Mesendoderm (in vitro differentiated cells): ENCODE measurements around the gene SMPD4. TPM values are rescaled to one million over a fixed set of nuclear protein-coding genes. Genes with fewer than 3 reads are reported as not detected.
A peak's percentile ranks its signal among the peaks of the same experiment; 100 is the strongest.
"Not testable (repeated sequence)": the region's sequence is repeated elsewhere in the genome, so short reads cannot be mapped to it uniquely, and the experiment has no call there.

Experiments
- DNase-seq: peaks from one replicate; pipeline ENCODE4 v3.0.0; 2013
- H2AK5ac ChIP-seq: 2 replicates; pipeline ENCODE4 v1.6.1; 2013; ENCODE audit warnings: low read length, inconsistent platforms
- H2BK120ac ChIP-seq: 2 replicates; pipeline ENCODE4 v1.6.1; 2013; ENCODE audit warnings: low read depth, mild to moderate bottlenecking, low read length, moderate library complexity, mixed read lengths
- H2BK15ac ChIP-seq: replicated peaks from 2 replicates; pipeline ENCODE4 v1.6.1; 2013; ENCODE audit warnings: low read depth, mild to moderate bottlenecking, moderate library complexity
- H2BK5ac ChIP-seq: 2 replicates; pipeline ENCODE4 v1.6.1; 2013; ENCODE audit warnings: low read length, inconsistent platforms
- H3K18ac ChIP-seq: 2 replicates; pipeline ENCODE4 v1.6.1; 2013; ENCODE audit warnings: mild to moderate bottlenecking, low read length, mixed read lengths
- H3K23ac ChIP-seq: one replicate; pipeline ENCODE4 v1.6.1; 2013; ENCODE audit warnings: low read length
- H3K27ac ChIP-seq: 2 replicates; pipeline ENCODE4 v1.5.1; 2013; ENCODE audit warnings: low read depth, mild to moderate bottlenecking, inconsistent platforms, low read length, moderate library complexity
- H3K27me3 ChIP-seq: 2 replicates; pipeline ENCODE4 v1.6.1; 2013; ENCODE audit warnings: low read length, control low read depth, mild to moderate bottlenecking, inconsistent platforms; ENCODE audit not compliant: insufficient read depth, poor library complexity
- H3K36me3 ChIP-seq: 2 replicates; pipeline ENCODE4 v1.6.1; 2013; ENCODE audit warnings: low read length, inconsistent platforms; ENCODE audit not compliant: control insufficient read depth, insufficient read depth
- H3K4ac ChIP-seq: one replicate; pipeline ENCODE4 v1.6.1; 2013; ENCODE audit warnings: low read depth, mild to moderate bottlenecking, low read length, moderate library complexity
- H3K4me1 ChIP-seq: 2 replicates; pipeline ENCODE4 v1.6.1; 2013; ENCODE audit warnings: low read depth, low read length, inconsistent platforms; ENCODE audit not compliant: control insufficient read depth
- H3K4me2 ChIP-seq: 2 replicates; pipeline ENCODE4 v1.6.1; 2013; ENCODE audit warnings: low read length
- H3K4me3 ChIP-seq: 2 replicates; pipeline ENCODE4 v1.5.1; 2013; ENCODE audit warnings: mild to moderate bottlenecking, low read length
- H3K56ac ChIP-seq: one replicate; pipeline ENCODE4 v1.6.1; 2013; ENCODE audit warnings: low read length
- H3K79me1 ChIP-seq: 2 replicates; pipeline ENCODE4 v1.6.1; 2013; ENCODE audit warnings: low read length, inconsistent platforms
- H3K79me2 ChIP-seq: 2 replicates; pipeline ENCODE4 v1.6.1; 2013; ENCODE audit warnings: mild to moderate bottlenecking, low read length; ENCODE audit not compliant: control insufficient read depth, insufficient read depth
- H3K9ac ChIP-seq: 2 replicates; pipeline ENCODE4 v1.6.1; 2013; ENCODE audit warnings: low read length, inconsistent platforms
- H4K5ac ChIP-seq: one replicate; pipeline ENCODE4 v1.6.1; 2013; ENCODE audit warnings: low read length
- H4K8ac ChIP-seq: one replicate; pipeline ENCODE4 v1.6.1; 2013; ENCODE audit warnings: low read depth, mild to moderate bottlenecking, control low read depth, low read length, moderate library complexity
- whole genome bisulfite sequencing: extraction: QIAGEN DNeasy Blood & Tissue Kit; methylation state at CpG from one replicate; pipeline ENCODE4 v1.1.7; 2013; ENCODE audit warnings: low lambda C conversion rate, missing lambda C conversion rate; ENCODE audit not compliant: insufficient coverage; ENCODE audit errors: extremely low coverage; 5-methylcytosine and 5-hydroxymethylcytosine counted together
- polyA plus RNA-seq, 2 experiments: library from polyadenylated mRNA; stranded (reverse); fragments of 200-250 nt; gene quantifications; one replicate each; pipeline ENCODE4 v1.2.3, GENCODE V29; 2013

The SMPD4 gene
- 74.5 TPM for polyA plus RNA-seq (2013, experiment 1 of 2)
- polyA plus RNA-seq (2013, experiment 2 of 2) = 73.9 TPM

- no CpG with 5 or more reads among the region's 55 CpGs for WGBS
- H2BK15ac ChIP-seq = no peak within 1 kb of the TSS
- H3K27ac ChIP-seq = peak within 1 kb of the TSS; percentile 70
- H3K79me2 ChIP-seq = peaks cover 48% of the 10 kb centered on the region
- peak within 1 kb of the TSS; percentile 69 for H2BK120ac ChIP-seq
- H3K4me2 ChIP-seq = peak within 1 kb of the TSS; percentile 74
- peak within 1 kb of the TSS; percentile 94 for H3K18ac ChIP-seq
- H2AK5ac ChIP-seq = no peak within 1 kb of the TSS
- H2BK5ac ChIP-seq = peak within 1 kb of the TSS; percentile 73
- no peak within 1 kb of the TSS for H4K8ac ChIP-seq
- H3K36me3 ChIP-seq = no peaks in the 10 kb centered on the region
- peak within 1 kb of the TSS; percentile 83 for H3K23ac ChIP-seq
- peak; percentile 97 for DNase-seq
- peak within 1 kb of the TSS; percentile 93 for H3K56ac ChIP-seq
- no peak within 1 kb of the TSS for H4K5ac ChIP-seq
- H3K27me3 ChIP-seq = no peaks in the 10 kb centered on the region
- peak within 1 kb of the TSS; percentile 90 for H3K4ac ChIP-seq
- peak within 1 kb of the TSS; percentile 71 for H3K4me3 ChIP-seq
- no peaks in the 10 kb centered on the region for H3K4me1 ChIP-seq
- peak within 1 kb of the TSS; percentile 90 for H3K9ac ChIP-seq
- peaks cover 4% of the 10 kb centered on the region for H3K79me1 ChIP-seq
These were observed at the start of gene SMPD4 for GRCh38 chr2:130181325-130181879. Gene SMPD4 (minus strand): TSS chr2:130181602. CDS start chr2:130176592, 5,010 bp downstream.

DNA sequence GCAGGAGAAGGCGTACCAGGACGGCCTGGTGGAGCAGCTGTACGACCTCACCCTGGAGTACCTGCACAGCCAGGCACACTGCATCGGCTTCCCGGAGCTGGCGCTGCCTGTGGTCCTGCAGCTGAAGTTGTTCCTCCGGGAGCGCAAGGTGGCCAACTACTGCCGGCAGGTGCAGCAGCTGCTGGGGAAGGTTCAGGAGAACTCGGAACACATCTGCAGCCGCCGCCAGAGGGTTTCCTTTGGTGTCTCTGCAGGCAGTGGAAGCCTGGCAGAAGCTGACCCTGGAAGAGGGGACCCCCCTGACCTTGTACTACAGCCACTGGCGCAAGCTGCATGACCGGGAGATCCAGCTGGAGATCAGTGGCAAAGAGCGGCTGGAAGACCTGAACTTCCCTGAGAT, 49.5 kb upstream of the SMPD4 start:
- no CpG with 5 or more reads among the region's 15 CpGs for WGBS
- DNase-seq, H3K79me1 ChIP-seq: not testable (repeated sequence)

DNA sequence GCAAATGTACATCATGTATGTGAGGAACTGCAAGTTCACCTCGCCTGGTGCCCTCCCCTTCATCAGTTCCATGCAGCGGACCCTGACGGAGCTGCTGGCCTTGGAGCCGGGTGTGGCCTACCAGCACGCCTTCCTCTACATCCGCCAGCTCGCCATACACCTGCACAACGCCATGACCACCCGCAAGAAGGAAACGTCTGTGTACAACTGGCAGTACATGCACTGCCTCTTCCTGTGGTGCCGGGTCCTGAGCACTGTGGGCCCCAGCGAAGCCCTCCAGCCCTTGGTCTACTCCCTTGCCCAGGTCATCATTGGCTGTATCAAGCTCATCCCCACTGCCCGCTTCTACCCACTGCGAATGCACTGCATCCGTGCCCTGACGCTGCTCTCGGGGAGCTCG, 49.0 kb upstream of the SMPD4 start:
- not testable (repeated sequence) for H3K27ac ChIP-seq, H3K36me3 ChIP-seq, H3K23ac ChIP-seq, H2BK15ac ChIP-seq, H2AK5ac ChIP-seq, H3K27me3 ChIP-seq, H3K4ac ChIP-seq, H4K5ac ChIP-seq, DNase-seq, H3K56ac ChIP-seq, H3K9ac ChIP-seq, H3K79me2 ChIP-seq, H3K18ac ChIP-seq, H3K79me1 ChIP-seq, H3K4me1 ChIP-seq, H4K8ac ChIP-seq, H2BK5ac ChIP-seq, H3K4me3 ChIP-seq, H3K4me2 ChIP-seq, H2BK120ac ChIP-seq
- WGBS = no CpG with 5 or more reads among the region's 18 CpGs

More for the DNA sequence above, 49.5 kb upstream of the SMPD4 start:
- H3K27ac ChIP-seq, H3K4me1 ChIP-seq, H2AK5ac ChIP-seq, H2BK15ac ChIP-seq, H3K36me3 ChIP-seq, H3K18ac ChIP-seq, H3K27me3 ChIP-seq, H2BK120ac ChIP-seq, H3K4me3 ChIP-seq, H3K4me2 ChIP-seq, H2BK5ac ChIP-seq, H3K79me2 ChIP-seq, H3K9ac ChIP-seq, H3K56ac ChIP-seq, H3K23ac ChIP-seq, H3K4ac ChIP-seq, H4K5ac ChIP-seq, H4K8ac ChIP-seq: not testable (repeated sequence)

DNA sequence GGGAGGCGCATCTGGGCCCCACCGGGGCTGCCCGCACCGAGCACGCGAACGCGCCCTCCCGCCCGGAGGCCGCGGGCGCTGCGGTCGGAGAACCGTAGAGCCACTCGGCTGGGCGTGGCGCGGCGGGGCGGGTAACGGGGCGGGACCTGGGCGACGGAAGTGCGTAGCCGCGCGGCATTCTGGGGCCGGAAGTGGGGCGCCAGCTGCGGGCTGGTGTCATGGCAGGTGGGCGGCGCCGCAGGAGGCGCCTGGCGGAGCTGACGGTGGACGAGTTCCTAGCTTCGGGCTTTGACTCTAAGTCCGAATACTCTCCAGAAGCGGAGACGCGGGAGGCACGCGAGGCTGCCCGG, 47.7 kb upstream of the SMPD4 start:
- not testable (repeated sequence) for H3K9ac ChIP-seq, H3K27me3 ChIP-seq, H3K4me3 ChIP-seq, DNase-seq, H3K27ac ChIP-seq, H3K4ac ChIP-seq, H2BK5ac ChIP-seq, H3K36me3 ChIP-seq, H3K4me1 ChIP-seq, H3K4me2 ChIP-seq, H2BK15ac ChIP-seq, H3K79me1 ChIP-seq, H2BK120ac ChIP-seq, H2AK5ac ChIP-seq, H3K79me2 ChIP-seq, H4K8ac ChIP-seq, H3K18ac ChIP-seq, H4K5ac ChIP-seq, H3K23ac ChIP-seq, H3K56ac ChIP-seq
- WGBS = no CpG with 5 or more reads among the region's 48 CpGs

GRCh38 chr2:130228467-130229160, 47.2 kb upstream of the SMPD4 start:
- H3K4me1 ChIP-seq, H4K5ac ChIP-seq, H3K27ac ChIP-seq, H3K79me1 ChIP-seq, H3K36me3 ChIP-seq, H3K9ac ChIP-seq, H2AK5ac ChIP-seq, H2BK15ac ChIP-seq, H3K27me3 ChIP-seq, H3K4ac ChIP-seq, H2BK120ac ChIP-seq, H3K23ac ChIP-seq, H2BK5ac ChIP-seq, H3K18ac ChIP-seq, DNase-seq, H3K4me3 ChIP-seq, H4K8ac ChIP-seq, H3K56ac ChIP-seq, H3K79me2 ChIP-seq, H3K4me2 ChIP-seq: not testable (repeated sequence)
- WGBS = no CpG with 5 or more reads among the region's 69 CpGs
